ENCODE results near the gene TFAP2B. TPM values are rescaled to one million over a fixed set of nuclear protein-coding genes. Genes with fewer than 3 reads are reported as not detected.
A peak's percentile ranks its signal among the peaks of the same experiment; 100 is the strongest.

The TFAP2B gene
- polyA plus RNA-seq, 2 donors, result 3.3 to 4.5 TPM

- Histone ChIP-seq H3K27ac (ENCODE audit: low read depth in 2 of 2, low read length in 1 of 2) (no peak overlapping the region), H3K4me1 (ENCODE audit: control insufficient read depth in 2 of 2, insufficient read depth in 2 of 2, low read length in 1 of 2) (peaks cover 2 to 7% of the 10 kb centered on the region in 2 donors), H3K36me3 (ENCODE audit: control insufficient read depth in 2 of 2, insufficient read depth in 2 of 2, low read length in 1 of 2) (no peaks in the 10 kb centered on the region), H3K27me3 (ENCODE audit: control insufficient read depth in 1 of 2, insufficient read depth in 2 of 2, low read length in 2 of 2) (peaks cover 0 to 17% of the 10 kb centered on the region in 2 donors), H3K9me3 (ENCODE audit: control insufficient read depth in 2 of 2, insufficient read depth in 1 of 2, low read depth in 1 of 2, low read length in 1 of 2) (no peaks in the 10 kb centered on the region), H3K4me3 (ENCODE audit: low read depth in 1 of 2, low read length in 2 of 2) (no peak overlapping the region)
- 22 to 46% methylated on average over 16 of the region's 16 CpGs for WGBS, 2 donors
These were observed 27.6 kb downstream of the TFAP2B start for GRCh38 chr6:50846144-50846851.

- Histone ChIP-seq H3K36me3 (ENCODE audit: control insufficient read depth in 2 of 2, insufficient read depth in 2 of 2, low read length in 1 of 2) (no peaks in the 10 kb centered on the region), H3K27me3 (ENCODE audit: control insufficient read depth in 1 of 2, insufficient read depth in 2 of 2, low read length in 2 of 2) (peaks cover 0 to 17% of the 10 kb centered on the region in 2 donors), H3K27ac (ENCODE audit: low read depth in 2 of 2, low read length in 1 of 2) (no peak overlapping the region)
These were observed 28.1 kb downstream of the TFAP2B start for GRCh38 chr6:50846852-50847155.

GRCh38 chr6:50847890-50848594 lies 29.4 kb downstream of the TFAP2B start:
- H3K27ac ChIP-seq (ENCODE audit: low read depth in 2 of 2, low read length in 1 of 2), result no peak overlapping the region
- H3K27me3 ChIP-seq (ENCODE audit: control insufficient read depth in 1 of 2, insufficient read depth in 2 of 2, low read length in 2 of 2), result peaks cover 0 to 13% of the 10 kb centered on the region in 2 donors
- H3K4me3 ChIP-seq (ENCODE audit: low read depth in 1 of 2, low read length in 2 of 2), result no peak overlapping the region

More at GRCh38 chr6:50846852-50847155, 28.1 kb downstream of the TFAP2B start:
- Histone ChIP-seq H3K4me1 (ENCODE audit: control insufficient read depth in 2 of 2, insufficient read depth in 2 of 2, low read length in 1 of 2) (peaks cover 2 to 7% of the 10 kb centered on the region in 2 donors), H3K9me3 (ENCODE audit: control insufficient read depth in 2 of 2, insufficient read depth in 1 of 2, low read depth in 1 of 2, low read length in 1 of 2) (no peaks in the 10 kb centered on the region), H3K4me3 (ENCODE audit: low read depth in 1 of 2, low read length in 2 of 2) (no peak overlapping the region)
- 23 to 39% methylated on average over 8 of the region's 8 CpGs for WGBS, 2 donors

GRCh38 chr6:50848989-50849795 lies 30.5 kb downstream of the TFAP2B start:
- Histone ChIP-seq H3K36me3 (ENCODE audit: control insufficient read depth in 2 of 2, insufficient read depth in 2 of 2, low read length in 1 of 2) (no peaks in the 10 kb centered on the region), H3K27ac (ENCODE audit: low read depth in 2 of 2, low read length in 1 of 2) (peak overlapping the region in 1 of 2 donors; percentile 22), H3K4me3 (ENCODE audit: low read depth in 1 of 2, low read length in 2 of 2) (peak overlapping the region; percentile 20 to 52), H3K4me1 (ENCODE audit: control insufficient read depth in 2 of 2, insufficient read depth in 2 of 2, low read length in 1 of 2) (peaks cover 0 to 7% of the 10 kb centered on the region in 2 donors), H3K27me3 (ENCODE audit: control insufficient read depth in 1 of 2, insufficient read depth in 2 of 2, low read length in 2 of 2) (peaks cover 0 to 12% of the 10 kb centered on the region in 2 donors), H3K9me3 (ENCODE audit: control insufficient read depth in 2 of 2, insufficient read depth in 1 of 2, low read depth in 1 of 2, low read length in 1 of 2) (no peaks in the 10 kb centered on the region)
- 12 to 16% methylated on average over 27 of the region's 27 CpGs for WGBS, 2 donors

More at GRCh38 chr6:50847890-50848594, 29.4 kb downstream of the TFAP2B start:
- peaks cover 2 to 7% of the 10 kb centered on the region in 2 donors for H3K4me1 ChIP-seq (ENCODE audit: control insufficient read depth in 2 of 2, insufficient read depth in 2 of 2, low read length in 1 of 2)
- H3K36me3 ChIP-seq (ENCODE audit: control insufficient read depth in 2 of 2, insufficient read depth in 2 of 2, low read length in 1 of 2), result no peaks in the 10 kb centered on the region
- no peaks in the 10 kb centered on the region for H3K9me3 ChIP-seq (ENCODE audit: control insufficient read depth in 2 of 2, insufficient read depth in 1 of 2, low read depth in 1 of 2, low read length in 1 of 2)
- WGBS, 2 donors, result 12 to 13% methylated on average over 7 of the region's 7 CpGs

GRCh38 chr6:50849796-50850180 lies 31.1 kb downstream of the TFAP2B start:
- H3K9me3 ChIP-seq (ENCODE audit: control insufficient read depth in 2 of 2, insufficient read depth in 1 of 2, low read depth in 1 of 2, low read length in 1 of 2), result no peaks in the 10 kb centered on the region
- no peaks in the 10 kb centered on the region for H3K36me3 ChIP-seq (ENCODE audit: control insufficient read depth in 2 of 2, insufficient read depth in 2 of 2, low read length in 1 of 2)
- WGBS, 2 donors, result 5 to 10% methylated on average over 22 of the region's 22 CpGs
- H3K4me1 ChIP-seq (ENCODE audit: control insufficient read depth in 2 of 2, insufficient read depth in 2 of 2, low read length in 1 of 2), result peaks cover 0 to 7% of the 10 kb centered on the region in 2 donors
- peak overlapping the region; percentile 44 to 52 for H3K4me3 ChIP-seq (ENCODE audit: low read depth in 1 of 2, low read length in 2 of 2)
- peak overlapping the region in 1 of 2 donors; percentile 51 for H3K27ac ChIP-seq (ENCODE audit: low read depth in 2 of 2, low read length in 1 of 2)
- H3K27me3 ChIP-seq (ENCODE audit: control insufficient read depth in 1 of 2, insufficient read depth in 2 of 2, low read length in 2 of 2), result peaks cover 0 to 12% of the 10 kb centered on the region in 2 donors

GRCh38 chr6:50850223-50851048 lies 31.8 kb downstream of the TFAP2B start:
- Histone ChIP-seq H3K27ac (ENCODE audit: low read depth in 2 of 2, low read length in 1 of 2) (peak overlapping the region; percentile 51 to 60), H3K4me3 (ENCODE audit: low read depth in 1 of 2, low read length in 2 of 2) (peak overlapping the region; percentile 44 to 52)

GRCh38 chr6:50851049-50851845 lies 32.6 kb downstream of the TFAP2B start:
- H3K27ac ChIP-seq (ENCODE audit: low read depth in 2 of 2, low read length in 1 of 2), result peak overlapping the region; percentile 15 to 22
- H3K4me3 ChIP-seq (ENCODE audit: low read depth in 1 of 2, low read length in 2 of 2), result peak overlapping the region; percentile 44 to 52
- WGBS, 2 donors, result 19 to 21% methylated on average over 31 of the region's 31 CpGs
- peaks cover 0 to 7% of the 10 kb centered on the region in 2 donors for H3K27me3 ChIP-seq (ENCODE audit: control insufficient read depth in 1 of 2, insufficient read depth in 2 of 2, low read length in 2 of 2)
- no peaks in the 10 kb centered on the region for H3K36me3 ChIP-seq (ENCODE audit: control insufficient read depth in 2 of 2, insufficient read depth in 2 of 2, low read length in 1 of 2)
- H3K9me3 ChIP-seq (ENCODE audit: control insufficient read depth in 2 of 2, insufficient read depth in 1 of 2, low read depth in 1 of 2, low read length in 1 of 2), result no peaks in the 10 kb centered on the region
- H3K4me1 ChIP-seq (ENCODE audit: control insufficient read depth in 2 of 2, insufficient read depth in 2 of 2, low read length in 1 of 2), result peaks cover 0 to 7% of the 10 kb centered on the region in 2 donors

More at GRCh38 chr6:50850223-50851048, 31.8 kb downstream of the TFAP2B start:
- H3K36me3 ChIP-seq (ENCODE audit: control insufficient read depth in 2 of 2, insufficient read depth in 2 of 2, low read length in 1 of 2), result no peaks in the 10 kb centered on the region
- WGBS, 2 donors, result 4 to 10% methylated on average over 55 of the region's 55 CpGs
- H3K4me1 ChIP-seq (ENCODE audit: control insufficient read depth in 2 of 2, insufficient read depth in 2 of 2, low read length in 1 of 2), result peaks cover 0 to 7% of the 10 kb centered on the region in 2 donors
- peaks cover 0 to 10% of the 10 kb centered on the region in 2 donors for H3K27me3 ChIP-seq (ENCODE audit: control insufficient read depth in 1 of 2, insufficient read depth in 2 of 2, low read length in 2 of 2)
- H3K9me3 ChIP-seq (ENCODE audit: control insufficient read depth in 2 of 2, insufficient read depth in 1 of 2, low read depth in 1 of 2, low read length in 1 of 2), result no peaks in the 10 kb centered on the region

GRCh38 chr6:50853939-50854338 lies 35.3 kb downstream of the TFAP2B start:
- WGBS, 2 donors, result 37 to 42% methylated on average over 6 of the region's 6 CpGs

More at GRCh38 chr6:50853939-50854338, 35.3 kb downstream of the TFAP2B start:
- peaks cover 0 to 7% of the 10 kb centered on the region in 2 donors for H3K4me1 ChIP-seq (ENCODE audit: control insufficient read depth in 2 of 2, insufficient read depth in 2 of 2, low read length in 1 of 2)
- peaks cover 0 to 3% of the 10 kb centered on the region in 2 donors for H3K27me3 ChIP-seq (ENCODE audit: control insufficient read depth in 1 of 2, insufficient read depth in 2 of 2, low read length in 2 of 2)
- no peaks in the 10 kb centered on the region for H3K36me3 ChIP-seq (ENCODE audit: control insufficient read depth in 2 of 2, insufficient read depth in 2 of 2, low read length in 1 of 2)
- no peak overlapping the region for H3K4me3 ChIP-seq (ENCODE audit: low read depth in 1 of 2, low read length in 2 of 2)
- H3K9me3 ChIP-seq (ENCODE audit: control insufficient read depth in 2 of 2, insufficient read depth in 1 of 2, low read depth in 1 of 2, low read length in 1 of 2), result peaks cover 0 to 3% of the 10 kb centered on the region in 2 donors
- H3K27ac ChIP-seq (ENCODE audit: low read depth in 2 of 2, low read length in 1 of 2), result no peak overlapping the region
